ENCODE measurements around the gene KRT79.
A peak's percentile ranks its signal among the peaks of the same experiment; 100 is the strongest.

The KRT79 gene

GRCh38 chr12:52870361-52871290 is 36.5 kb upstream of the KRT79 start:
- POLR2A ChIA-PET (ENCODE audit: low non-redundant PET), result no interaction called here
- TF ChIP-seq, protein P1, sequence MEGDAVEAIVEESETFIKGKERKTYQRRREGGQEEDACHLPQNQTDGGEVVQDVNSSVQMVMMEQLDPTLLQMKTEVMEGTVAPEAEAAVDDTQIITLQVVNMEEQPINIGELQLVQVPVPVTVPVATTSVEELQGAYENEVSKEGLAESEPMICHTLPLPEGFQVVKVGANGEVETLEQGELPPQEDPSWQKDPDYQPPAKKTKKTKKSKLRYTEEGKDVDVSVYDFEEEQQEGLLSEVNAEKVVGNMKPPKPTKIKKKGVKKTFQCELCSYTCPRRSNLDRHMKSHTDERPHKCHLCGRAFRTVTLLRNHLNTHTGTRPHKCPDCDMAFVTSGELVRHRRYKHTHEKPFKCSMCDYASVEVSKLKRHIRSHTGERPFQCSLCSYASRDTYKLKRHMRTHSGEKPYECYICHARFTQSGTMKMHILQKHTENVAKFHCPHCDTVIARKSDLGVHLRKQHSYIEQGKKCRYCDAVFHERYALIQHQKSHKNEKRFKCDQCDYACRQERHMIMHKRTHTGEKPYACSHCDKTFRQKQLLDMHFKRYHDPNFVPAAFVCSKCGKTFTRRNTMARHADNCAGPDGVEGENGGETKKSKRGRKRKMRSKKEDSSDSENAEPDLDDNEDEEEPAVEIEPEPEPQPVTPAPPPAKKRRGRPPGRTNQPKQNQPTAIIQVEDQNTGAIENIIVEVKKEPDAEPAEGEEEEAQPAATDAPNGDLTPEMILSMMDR (conservative IDR thresholded peaks at IDR 0.05; ENCODE audit: low read depth), result peak; percentile 60
- DNase-seq (ENCODE audit: low spot score), result peak; percentile 68
- CTCF ChIA-PET, result interaction anchor here (0.6 to 3.0 kb wide), 9 partner anchors 9 to 852 kb away, joined by 3 to 11 read pairs (median 3); no protein-coding TSS in a partner anchor
- H3K27ac ChIP-seq, result peak overlapping the region; percentile 100

DNA sequence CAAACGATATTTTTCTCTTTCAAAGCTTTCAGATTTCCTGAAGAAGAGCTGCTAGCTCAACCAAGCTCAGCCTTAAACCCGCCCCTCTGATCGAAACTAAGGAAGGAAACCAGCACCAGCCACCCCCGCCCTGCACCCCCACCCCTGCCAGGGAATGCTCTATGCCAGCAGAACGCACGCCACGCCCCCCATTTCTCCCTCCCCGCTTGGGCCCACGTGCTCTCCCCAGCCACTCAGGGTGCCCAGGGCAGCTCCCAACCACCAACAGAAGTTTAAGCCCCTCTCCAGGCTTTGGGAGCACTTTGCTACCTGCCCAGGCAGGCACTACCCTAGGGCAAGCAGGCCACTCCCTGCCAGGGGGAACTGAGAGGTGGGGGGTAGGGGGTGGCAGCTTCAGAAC is 33.5 kb upstream of the KRT79 start:
- TF ChIP-seq, protein P1 (conservative IDR thresholded peaks at IDR 0.05; ENCODE audit: low read depth), result no peak
- DNase-seq (ENCODE audit: low spot score), result peak; percentile 86
- ChIA-PET CTCF (interaction anchor here (0.6 to 1.1 kb wide), 6 partner anchors 12 to 495 kb away, joined by 3 to 7 read pairs (median 3); no protein-coding TSS in a partner anchor), POLR2A (ENCODE audit: low non-redundant PET) (no interaction called here)
- peak overlapping the region; percentile 100 for H3K27ac ChIP-seq

- POLR2A ChIA-PET (ENCODE audit: low non-redundant PET), result interaction anchor here (0.7 kb wide), 1 partner anchor 284 kb away, joined by 6 read pairs; no protein-coding TSS in a partner anchor
- peak overlapping the region; percentile 100 for H3K27ac ChIP-seq
- TF ChIP-seq, protein P1 (conservative IDR thresholded peaks at IDR 0.05; ENCODE audit: low read depth), result no peak
- CTCF ChIA-PET, result interaction anchor here (0.5 to 2.2 kb wide), 7 partner anchors 13 to 723 kb away, joined by 3 to 7 read pairs (median 4); no protein-coding TSS in a partner anchor
- no peak for DNase-seq (ENCODE audit: low spot score)
Measured at GRCh38 chr12:52867152-52867551, 33.0 kb upstream of the KRT79 start.

- ChIA-PET CTCF (interaction anchor here (0.6 to 2.2 kb wide), 15 partner anchors 9 to 722 kb away, joined by 3 to 7 read pairs (median 4); no protein-coding TSS in a partner anchor), POLR2A (ENCODE audit: low non-redundant PET) (no interaction called here)
- H3K27ac ChIP-seq, result peak overlapping the region; percentile 100
- TF ChIP-seq, protein P1 (conservative IDR thresholded peaks at IDR 0.05; ENCODE audit: low read depth), result peak; percentile 74
- DNase-seq (ENCODE audit: low spot score), result peak; percentile 82
Measured at GRCh38 chr12:52865090-52865944, 31.2 kb upstream of the KRT79 start.

- ChIA-PET CTCF (interaction anchor here (0.8 kb wide), 1 partner anchor 18 kb away, joined by 3 read pairs; no protein-coding TSS in a partner anchor), POLR2A (ENCODE audit: low non-redundant PET) (no interaction called here)
- peak overlapping the region; percentile 93 for H3K27ac ChIP-seq
- TF ChIP-seq, protein P1 (conservative IDR thresholded peaks at IDR 0.05; ENCODE audit: low read depth), result no peak
- DNase-seq (ENCODE audit: low spot score), result no peak
Measured at GRCh38 chr12:52862023-52862422, 27.9 kb upstream of the KRT79 start.

GRCh38 chr12:52861511-52861910 is 27.4 kb upstream of the KRT79 start:
- ChIA-PET POLR2A (ENCODE audit: low non-redundant PET) (no interaction called here), CTCF (interaction anchor here (0.8 kb wide), 1 partner anchor 18 kb away, joined by 3 read pairs; no protein-coding TSS in a partner anchor)
- no peak for DNase-seq (ENCODE audit: low spot score)
- TF ChIP-seq, protein P1 (conservative IDR thresholded peaks at IDR 0.05; ENCODE audit: low read depth), result no peak
- H3K27ac ChIP-seq, result peak overlapping the region; percentile 93
